Kidney glomerular epithelial cell (primary cell): ENCODE results near the gene GUCY2C.
"Not testable (repeated sequence)": the region's sequence is repeated elsewhere in the genome, so short reads cannot be mapped to it uniquely, and the experiment has no call there.

ENCODE experiments used
- DNase-seq: peaks from one replicate; lab custom pipeline; 2025; lab: John Stamatoyannopoulos, UW

The GUCY2C gene

DNA sequence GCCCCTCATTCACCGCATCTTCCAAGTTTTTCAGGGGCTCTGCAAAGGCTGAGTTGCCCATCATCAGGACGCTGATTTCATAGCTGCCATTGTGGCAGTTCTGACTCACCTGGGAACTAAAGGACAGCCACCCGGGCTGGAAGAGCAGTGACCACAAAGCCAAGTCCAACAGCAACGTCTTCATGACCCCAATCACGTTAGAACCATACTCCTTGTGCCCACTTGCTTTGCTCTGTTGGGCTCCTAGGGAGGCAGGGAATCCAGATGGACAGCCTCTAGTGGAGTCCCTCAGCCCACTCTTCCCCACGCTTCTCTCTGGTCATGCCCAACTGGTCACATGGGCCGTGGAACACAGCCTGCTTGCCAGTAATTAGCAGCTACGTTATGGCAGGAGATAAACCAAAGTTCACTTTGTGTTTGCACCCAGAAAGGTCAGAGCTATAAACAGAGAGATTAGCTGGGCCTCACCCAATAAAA, at the start of gene GUCY2C:
TSS of gene GUCY2C (minus strand) at position 335 of the 477 bp plus-strand sequence. CDS start at position 184, 151 bp downstream.
- DNase-seq: no peak

- DNase-seq: no peak
These were observed 46.7 kb upstream of the GUCY2C start for GRCh38 chr12:14743061-14743460.

DNA sequence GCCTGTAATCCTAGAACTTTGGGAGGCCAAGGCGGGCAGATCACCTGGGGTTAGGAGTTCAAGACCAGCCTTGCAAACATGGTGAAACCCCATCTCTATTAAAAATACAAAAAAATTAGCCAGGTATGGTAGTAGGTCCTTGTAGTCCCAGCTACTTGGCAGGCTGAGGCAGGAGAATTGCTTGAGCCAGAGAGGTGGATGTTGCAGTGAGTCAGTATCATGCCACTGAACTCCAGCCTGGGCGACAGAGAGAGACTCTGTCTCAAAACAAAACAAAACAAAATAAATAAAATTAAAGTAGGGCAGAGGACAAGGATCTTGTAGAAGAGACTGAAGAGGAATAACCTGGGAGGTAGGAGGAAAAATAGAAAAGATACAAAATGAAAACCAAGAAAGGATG, 45.5 kb upstream of the GUCY2C start:
- DNase-seq: no peak

DNA sequence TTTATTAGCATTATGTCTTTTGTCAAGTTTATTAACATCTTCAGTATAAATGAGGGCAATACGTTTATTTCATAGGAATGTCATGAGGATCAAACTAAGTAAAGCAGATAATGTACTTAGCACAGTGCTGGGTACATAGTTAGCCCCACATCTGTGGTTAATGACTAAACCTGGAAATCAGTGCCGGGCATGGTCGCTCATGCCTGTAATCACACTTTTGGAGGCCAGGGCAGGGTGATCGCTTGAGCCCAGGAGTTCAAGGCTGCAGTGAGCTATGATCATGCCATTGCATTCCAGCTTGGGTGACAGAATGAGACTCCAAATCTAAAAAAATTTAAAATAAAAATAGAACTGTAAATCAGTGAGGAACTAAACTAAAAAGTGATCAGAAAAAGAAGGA, 44.8 kb upstream of the GUCY2C start:
- no peak for DNase-seq

DNA sequence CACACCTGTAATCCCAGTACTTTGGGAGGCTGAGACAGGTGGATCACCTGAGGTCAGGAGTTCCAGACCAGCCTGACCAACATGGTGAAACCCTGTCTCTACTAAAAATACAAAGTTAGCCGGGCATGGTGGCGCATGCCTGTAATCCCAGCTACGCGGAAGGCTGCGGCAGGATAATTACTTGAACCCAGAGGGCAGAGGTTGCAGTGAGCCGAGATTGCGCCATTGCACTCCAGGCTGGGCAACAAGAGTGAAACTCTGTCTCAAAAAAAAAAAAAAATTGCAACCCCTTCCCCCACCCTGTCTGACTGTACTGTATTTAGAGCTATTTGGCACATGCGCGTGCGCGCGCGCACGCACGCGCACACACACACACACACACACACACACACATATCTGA, 40.0 kb upstream of the GUCY2C start:
- DNase-seq: not testable (repeated sequence)

DNA sequence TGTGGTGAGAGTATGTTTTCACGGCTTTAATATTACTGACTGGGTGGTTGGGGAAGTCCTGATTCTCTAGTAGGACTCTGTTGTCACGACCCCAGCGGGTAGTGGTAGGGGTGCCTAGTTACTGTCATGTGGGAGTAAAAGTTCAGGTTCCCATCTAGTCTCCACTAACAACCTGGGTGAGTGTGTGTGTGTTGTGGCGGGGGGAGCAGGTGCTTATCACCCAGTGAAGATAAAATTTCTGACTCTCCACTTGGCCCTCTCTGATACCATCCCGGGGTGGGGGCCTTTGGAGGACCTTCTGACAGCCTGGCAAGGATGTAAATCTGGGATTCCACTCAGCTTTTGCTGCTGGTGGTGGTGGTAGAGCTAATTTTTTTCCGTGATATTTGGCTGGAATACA, 35.4 kb upstream of the GUCY2C start:
- DNase-seq: no peak

- DNase-seq: no peak
These were observed 33.2 kb upstream of the GUCY2C start for GRCh38 chr12:14729586-14729985.

DNA sequence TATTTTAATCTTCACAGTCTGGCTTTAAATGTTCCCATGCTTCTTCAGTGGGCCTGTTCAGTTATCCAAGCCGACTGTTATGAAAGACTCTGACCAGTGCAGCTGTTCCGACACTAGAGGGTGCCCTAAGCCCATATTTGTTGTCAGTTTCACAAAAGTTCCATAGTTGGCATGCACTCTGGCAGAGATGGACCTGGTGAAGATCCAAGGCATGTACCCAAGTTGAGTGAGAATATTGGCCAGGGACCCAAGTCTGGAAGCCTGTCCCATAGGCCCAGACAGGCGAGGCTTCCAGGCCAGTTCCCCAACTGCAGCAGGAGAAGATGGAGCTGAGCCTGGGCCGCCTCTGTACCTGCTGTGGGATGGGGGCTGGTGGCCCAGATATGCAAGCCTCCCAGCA, 27.4 kb upstream of the GUCY2C start:
- DNase-seq: no peak

DNA sequence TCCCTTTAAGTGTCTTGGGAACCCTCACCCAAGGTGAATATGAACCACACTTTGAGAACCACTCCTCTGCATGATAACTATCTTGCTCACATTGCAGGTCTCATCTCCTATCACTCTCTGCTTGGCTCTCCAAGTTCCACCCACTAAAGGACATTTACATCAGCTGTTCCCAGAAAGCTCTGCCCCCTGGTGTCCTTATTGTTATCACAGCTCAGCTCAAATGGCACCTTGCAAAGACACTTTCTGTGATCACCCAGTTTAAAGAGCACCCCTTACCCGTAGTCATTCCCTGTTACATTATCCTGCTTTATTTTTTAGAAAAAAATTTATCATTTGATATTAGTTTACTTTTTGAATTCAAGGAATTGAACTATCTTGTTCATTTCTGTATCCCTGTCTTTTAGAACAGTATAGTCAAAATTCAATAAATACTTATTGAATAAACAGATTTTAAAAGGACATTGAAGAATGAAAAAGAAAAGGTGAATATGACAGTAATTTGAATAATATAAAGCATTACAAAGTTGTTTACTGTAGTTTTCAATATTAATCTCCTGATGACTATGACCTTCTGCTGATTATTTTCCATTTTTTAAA, 20.5 kb upstream of the GUCY2C start:
- no peak for DNase-seq

DNA sequence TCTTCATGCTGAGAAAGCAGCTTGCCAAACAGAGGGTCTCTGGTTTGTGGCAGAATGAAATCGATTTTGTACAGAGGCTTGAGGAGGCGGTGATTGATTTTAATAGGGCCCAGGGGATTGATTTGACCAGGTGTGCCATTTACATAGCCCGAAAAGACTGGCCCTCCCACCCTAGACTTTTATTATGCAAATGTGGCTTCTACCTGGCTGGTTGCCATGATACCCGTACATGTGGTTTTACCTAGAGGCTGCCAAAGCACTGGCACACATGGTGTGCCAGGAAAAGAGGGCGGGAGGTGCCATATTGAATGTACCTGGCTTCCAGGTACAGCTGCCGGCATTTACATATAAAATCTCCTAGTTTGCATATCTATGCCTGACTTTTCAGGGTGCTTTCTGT, 18.0 kb upstream of the GUCY2C start:
- no peak for DNase-seq

DNA sequence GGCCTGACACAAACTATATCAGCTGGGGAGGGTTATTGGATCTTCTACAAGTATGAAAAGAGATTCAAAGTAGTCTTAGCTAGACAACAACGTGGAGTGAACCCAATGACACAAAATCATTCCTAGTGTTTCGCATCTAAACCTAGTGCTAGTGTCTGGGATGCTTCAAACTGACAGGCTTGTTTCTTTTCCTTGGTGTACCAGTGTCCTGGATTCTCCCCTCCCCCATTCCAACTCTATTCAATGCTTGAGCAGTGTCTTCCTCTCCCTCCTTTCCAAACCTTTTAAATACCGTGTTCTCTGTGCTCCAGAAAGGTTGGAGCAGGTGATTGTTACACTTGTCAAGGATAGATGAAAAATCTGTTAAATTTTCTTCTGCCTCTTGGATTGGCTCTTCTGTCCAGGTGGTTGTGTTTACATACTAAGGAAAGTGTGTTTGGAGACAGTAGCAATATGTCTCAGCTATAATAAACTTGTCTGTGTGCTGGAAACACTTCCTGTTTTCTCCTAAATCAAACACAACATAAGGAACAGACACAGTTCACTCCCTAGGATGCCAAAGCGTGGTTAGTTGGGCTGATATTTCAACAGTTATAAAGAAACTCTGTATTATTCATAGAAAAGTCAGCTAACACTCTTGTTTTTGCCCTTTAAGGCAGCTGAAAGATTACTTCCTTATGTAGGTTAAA, 14.4 kb upstream of the GUCY2C start:
- DNase-seq: no peak

DNA sequence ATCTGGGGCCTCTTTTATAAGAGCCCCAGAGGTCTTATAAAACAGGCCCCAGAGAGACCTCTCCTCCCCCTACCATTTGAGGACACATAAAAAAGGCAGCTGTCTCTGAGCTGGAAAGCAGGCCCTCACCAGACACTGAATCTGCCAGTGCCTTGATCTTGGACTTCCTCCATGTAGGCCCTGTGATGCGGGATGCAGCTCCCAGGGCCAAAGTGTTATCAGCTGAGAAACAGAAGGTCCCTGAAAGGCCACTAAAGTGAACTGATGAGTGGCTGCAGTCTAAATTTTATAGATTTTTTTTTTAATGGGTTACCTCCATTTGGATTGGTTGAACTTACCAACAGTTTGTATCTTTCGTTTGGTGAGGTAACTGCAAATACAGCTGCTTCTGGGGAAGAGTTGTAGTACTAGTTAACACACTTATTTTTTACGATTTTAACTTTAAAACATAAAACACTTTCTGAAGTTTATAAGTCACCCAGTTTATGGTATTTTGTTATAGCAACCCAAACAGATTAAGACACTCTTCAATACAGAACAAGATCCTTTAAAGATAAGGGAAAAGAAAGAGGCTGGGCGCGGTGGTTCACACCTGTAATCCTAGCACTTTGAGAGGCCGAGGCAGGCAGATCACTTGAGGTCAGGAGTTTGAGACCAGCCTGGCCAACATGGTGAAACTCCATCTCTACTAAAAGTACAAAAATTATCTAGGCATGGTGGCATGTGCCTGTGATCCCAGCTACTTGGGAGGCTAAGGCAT, 5.6 kb upstream of the GUCY2C start:
- DNase-seq: no peak

- DNase-seq: no peak
These were observed 4.5 kb upstream of the GUCY2C start for GRCh38 chr12:14700935-14701334.

DNA sequence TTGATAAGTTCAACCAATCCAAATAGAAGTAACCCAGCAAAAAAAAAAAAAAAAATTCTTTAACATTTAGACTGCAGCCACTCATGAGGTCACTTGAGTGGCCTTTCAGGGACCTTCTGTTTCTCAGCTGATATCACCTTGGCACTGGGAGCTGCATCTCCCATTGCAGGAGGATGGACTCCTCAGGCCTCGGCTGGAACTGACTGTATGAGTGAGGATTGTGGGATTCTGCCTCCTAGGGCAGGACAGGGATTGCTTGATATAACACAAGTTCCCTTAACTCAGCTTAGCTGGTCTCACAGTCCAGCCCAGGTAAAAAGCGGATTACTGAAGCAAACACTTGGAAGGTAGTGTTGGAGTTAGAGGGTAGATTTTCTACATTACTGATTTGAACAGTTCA, 3.5 kb upstream of the GUCY2C start:
- no peak for DNase-seq

- no peak for DNase-seq
These were observed 2.2 kb upstream of the GUCY2C start for GRCh38 chr12:14698555-14698954.

- DNase-seq: no peak
These were observed 671 bp downstream of the GUCY2C start for GRCh38 chr12:14695715-14696141.

DNA sequence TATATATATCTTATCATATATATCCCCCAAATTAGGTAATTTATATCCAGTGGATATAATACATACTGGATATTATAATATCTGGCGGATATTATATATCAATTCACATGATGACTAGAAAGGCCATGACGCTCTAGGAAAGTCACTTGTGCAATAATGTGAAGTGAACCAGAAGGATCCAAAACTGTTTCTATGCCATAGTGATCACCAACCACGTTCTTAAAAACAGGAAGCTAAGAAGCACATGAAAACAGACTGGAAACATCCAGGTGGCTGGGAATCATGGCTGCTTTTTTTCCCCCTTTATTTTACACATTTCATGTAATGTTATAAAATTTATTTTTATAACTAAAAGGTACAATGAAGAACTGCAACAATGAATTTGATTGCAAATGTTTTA, 1.4 kb downstream of the GUCY2C start:
- DNase-seq: no peak

- no peak for DNase-seq
These were observed 2.2 kb downstream of the GUCY2C start for GRCh38 chr12:14694145-14694714.

GRCh38 chr12:14693116-14693515, 3.3 kb downstream of the GUCY2C start:
- no peak for DNase-seq

GRCh38 chr12:14691560-14691959, 4.8 kb downstream of the GUCY2C start:
- no peak for DNase-seq

DNA sequence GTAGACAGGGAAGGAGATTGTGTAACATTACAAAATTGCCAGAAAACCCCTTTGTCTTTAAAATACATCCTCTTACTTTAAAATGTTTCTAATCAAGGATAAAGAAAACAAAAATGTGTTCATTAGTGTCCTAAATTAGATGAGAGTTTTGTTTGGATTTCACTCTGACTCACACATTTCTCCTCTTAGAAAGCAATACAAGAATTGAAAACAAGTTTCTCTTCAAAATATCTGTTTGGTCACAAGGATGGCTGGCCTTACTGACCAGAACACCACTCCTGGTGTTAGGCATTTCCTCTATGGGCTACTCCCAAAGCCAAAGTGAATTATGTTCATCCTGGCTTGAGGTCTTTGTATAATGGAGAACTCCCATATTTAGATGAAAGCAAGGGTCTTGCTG, 6.4 kb downstream of the GUCY2C start:
- DNase-seq: no peak

GRCh38 chr12:14689144-14689543, 7.3 kb downstream of the GUCY2C start:
- no peak for DNase-seq

DNA sequence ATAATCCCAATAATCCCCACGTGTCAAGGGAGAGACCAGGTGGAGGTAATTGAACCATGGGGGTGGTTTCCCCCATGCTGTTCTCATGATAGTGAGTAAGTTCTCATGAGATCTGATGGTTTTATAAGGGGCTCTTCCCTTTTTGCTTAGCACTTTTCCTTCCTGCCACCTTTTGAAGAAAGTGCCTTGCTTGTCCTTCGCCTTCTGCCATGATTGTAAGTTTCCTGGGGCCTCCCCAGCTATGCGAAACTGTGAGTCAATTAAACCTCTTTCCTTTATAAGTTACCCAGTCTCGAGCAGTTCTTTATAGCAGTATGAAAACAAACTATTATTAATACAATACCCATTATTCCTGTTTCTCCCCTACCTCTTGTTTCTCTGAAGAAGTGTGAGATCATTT, 14.2 kb downstream of the GUCY2C start:
- not testable (repeated sequence) for DNase-seq
